Renal cortical epithelial cell (primary cell): ENCODE data around the gene FBXO3. TPM values are rescaled to one million over a fixed set of nuclear protein-coding genes. Genes with fewer than 3 reads are reported as not detected.
"Not testable (repeated sequence)": the region's sequence is repeated elsewhere in the genome, so short reads cannot be mapped to it uniquely, and the experiment has no call there.

Experiments used
- DNase-seq: peaks from one replicate; pipeline ENCODE4 v3.0.0-alpha.2; 2011; ENCODE audit warnings: low read depth
- total RNA-seq: library from RNA; depleted of rRNA; stranded (reverse); fragments of >200 nt; gene quantifications from 2 replicates; pipeline ENCODE4 v1.2.3, GENCODE V29; 2014

FBXO3 gene, protein sequence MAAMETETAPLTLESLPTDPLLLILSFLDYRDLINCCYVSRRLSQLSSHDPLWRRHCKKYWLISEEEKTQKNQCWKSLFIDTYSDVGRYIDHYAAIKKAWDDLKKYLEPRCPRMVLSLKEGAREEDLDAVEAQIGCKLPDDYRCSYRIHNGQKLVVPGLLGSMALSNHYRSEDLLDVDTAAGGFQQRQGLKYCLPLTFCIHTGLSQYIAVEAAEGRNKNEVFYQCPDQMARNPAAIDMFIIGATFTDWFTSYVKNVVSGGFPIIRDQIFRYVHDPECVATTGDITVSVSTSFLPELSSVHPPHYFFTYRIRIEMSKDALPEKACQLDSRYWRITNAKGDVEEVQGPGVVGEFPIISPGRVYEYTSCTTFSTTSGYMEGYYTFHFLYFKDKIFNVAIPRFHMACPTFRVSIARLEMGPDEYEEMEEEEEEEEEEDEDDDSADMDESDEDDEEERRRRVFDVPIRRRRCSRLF
- 57.1 and 64.3 TPM in 2 replicates for total RNA-seq

DNA sequence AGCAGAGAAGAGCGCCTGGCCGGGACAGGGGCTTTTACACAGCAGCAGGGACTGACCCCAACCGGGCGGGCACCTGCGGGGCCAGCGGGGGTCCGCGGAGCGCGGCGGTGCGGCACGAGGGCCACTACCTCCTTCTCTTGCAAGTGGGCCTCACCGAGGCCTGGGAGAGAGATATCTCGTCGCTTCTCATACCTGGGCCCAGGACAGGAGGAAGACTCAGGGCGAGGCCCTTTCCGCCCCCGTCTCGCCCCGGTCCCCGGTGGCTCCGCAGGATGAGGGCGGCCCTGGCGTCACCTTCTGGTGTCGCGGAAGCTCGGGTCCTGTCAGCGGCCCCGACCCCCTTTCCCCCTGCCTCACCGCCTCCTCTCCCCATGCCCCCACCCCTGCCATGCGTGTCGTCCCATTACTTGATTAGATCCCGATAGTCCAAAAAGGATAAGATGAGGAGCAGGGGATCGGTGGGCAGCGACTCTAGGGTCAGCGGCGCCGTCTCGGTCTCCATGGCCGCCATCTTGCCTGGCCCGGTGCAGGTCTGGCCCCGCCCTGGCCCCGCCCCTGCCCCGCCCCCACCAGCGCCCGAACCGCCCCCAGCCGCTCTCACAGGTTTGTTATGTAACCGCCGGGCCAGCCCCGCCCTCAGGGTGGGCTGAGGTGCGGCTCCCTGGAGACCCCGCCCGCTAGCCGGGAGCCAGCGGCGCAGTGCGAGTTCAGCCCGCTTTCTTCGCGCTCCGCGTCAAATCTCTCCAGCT, at the start of gene FBXO3:
FBXO3 (minus strand) TSS at position 534 of the 749 bp plus-strand sequence; CDS start at position 511, 23 bp downstream.
- DNase-seq: peak; percentile 48

DNA sequence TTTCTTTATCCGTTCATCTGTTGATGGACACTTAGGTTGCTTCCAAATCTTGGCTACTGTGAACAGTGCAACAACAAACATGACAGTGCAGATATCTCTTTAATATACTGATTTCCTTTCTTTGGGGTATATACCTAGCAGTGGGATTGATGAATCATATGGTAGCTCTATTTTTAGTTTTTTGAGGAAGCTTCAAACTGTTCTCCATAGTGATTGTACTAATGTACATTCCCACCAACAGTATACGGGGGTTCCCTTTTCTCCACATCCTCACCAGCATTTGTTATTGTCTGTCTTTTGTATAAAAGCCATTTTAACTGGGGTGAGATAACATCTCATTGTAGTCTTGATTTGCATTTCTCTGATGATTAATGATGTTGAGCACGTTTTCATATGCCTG, 48.7 kb upstream of the FBXO3 start:
- not testable (repeated sequence) for DNase-seq

DNA sequence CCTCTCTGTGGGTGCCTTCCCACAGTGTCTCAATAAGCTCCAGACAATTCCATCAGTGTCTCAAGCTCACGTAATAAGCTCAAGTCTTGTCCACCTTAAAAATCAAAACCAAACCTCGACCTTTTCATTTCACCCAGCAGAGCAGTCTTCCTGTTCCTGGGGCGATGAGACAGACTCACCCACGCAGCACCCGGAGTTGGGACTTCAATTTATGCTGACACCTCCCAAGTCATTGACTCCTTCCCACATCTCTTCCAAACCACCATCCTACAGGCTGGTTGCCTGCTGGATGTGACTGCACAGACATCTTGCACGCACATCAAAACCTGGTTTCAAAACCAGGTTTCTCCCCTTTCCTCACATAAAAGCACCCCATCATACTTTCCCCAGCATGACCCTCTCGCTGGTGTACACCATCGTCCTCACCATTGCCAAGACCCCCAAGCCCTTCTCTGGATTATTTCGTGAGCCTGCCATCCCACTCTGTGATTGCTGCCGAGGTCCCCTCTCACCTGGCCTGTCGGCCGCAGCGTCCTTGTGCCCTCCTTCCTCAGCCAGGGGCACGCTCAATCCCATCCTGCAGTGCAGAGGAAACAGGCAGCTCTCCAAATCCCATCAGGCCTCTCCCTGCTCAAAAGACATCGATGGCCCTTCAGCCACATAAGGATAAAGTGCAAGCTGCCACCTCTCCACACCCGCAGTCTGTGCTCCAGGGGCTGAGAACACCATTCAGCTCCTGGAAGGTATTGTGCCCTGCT, 45.1 kb upstream of the FBXO3 start:
- DNase-seq: no peak

DNA sequence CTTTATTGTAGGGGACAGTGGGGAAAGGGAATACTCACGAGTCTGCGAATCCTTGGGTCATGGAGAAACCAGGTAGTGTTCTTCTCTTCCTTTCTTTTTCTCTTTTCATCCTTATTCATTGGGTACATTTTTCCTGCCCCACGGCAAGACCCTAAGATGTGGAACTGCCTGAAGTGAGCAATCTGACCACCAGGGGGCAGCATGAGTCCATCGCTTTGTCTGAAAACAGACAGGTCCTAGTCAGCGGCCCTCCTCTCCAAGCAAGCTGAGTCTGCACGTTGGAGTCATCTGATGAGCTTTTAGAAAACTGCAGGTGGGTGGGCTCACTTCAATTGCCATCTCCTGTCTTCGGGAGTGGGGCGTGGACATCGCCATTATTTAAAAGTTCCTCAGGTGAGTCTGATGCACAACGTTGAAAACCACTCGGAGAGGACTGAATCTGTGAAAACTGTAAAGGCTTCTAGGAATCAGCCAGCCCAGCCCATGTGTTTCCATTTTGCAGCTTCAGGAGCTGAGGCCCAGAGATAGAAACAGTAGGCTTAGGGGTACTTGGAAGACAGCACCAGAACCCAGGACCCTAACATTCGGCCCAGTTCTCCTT, 34.0 kb upstream of the FBXO3 start:
- peak; percentile 68 for DNase-seq

DNA sequence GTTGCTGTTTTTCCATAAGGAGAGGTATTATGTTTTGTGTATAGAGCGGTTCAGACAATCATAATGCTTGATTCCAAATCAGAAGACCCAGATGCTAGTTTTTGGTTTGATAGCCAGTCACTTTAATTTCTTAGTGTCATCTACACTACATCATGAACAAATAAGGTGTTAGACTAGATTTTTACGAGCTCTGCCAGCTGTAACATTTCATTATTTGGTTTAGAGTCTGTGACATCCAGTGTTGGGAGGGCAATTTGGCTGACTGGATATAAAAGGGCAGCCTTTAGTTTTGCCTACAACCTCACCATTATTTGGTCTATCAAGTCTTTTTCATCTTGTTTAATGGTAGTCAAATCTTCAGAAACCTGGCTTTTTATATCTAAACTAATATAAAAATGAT, 30.2 kb upstream of the FBXO3 start:
- no peak for DNase-seq

DNA sequence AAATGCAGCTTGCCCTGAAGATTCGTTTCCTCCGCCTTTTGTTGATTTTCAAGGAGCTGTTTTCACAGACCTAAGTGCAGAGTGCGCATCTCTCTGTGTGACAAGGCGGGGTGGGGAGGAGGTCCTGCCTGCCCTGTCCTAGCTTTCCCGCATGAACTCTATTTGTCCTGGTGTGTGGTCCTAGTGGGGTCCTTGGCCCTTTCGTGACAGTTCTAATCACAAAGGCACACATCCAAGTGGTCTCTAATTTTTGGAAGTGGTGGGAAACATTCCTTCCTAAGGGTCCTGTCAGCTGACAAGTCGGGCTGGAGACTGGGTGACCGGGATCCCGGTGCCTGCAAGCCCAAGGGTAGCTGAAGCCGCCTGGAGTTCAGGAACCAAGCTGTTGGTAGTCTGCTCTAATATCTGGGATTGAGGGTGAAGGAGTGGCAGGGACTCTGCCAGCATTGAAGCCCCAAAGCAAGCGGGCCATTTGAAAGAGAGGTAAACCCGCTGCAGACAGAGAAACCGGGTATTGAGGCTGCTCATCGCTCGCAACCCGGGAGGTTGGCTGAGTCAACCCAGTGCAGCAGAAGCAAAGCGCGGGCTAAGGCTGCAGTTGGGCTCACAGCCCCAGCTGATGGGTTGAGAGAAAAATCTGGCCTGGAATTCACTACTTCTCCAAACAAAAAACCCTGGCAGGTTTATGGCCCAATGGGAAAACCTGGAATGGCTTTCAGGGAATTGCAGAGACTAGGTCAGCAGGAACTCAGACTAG, 28.1 kb upstream of the FBXO3 start:
- peak; percentile 82 for DNase-seq

DNA sequence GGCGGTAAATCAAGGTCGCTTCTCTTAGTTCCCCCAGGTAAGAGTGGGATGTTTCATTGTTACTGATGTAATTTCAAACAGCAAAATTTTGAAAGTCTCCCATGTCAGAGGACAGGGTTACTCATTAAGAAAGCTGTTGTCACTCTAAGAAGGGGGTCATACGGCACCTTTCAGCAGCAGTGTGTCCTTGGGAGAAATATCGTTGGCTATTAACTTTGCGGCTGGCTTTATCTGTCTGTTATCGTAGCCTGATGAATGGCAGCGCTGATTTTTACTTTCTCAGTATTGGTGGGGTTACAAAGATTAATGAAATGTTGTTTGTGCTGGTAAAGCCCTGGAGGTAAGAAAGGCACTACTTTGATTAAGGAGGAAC, 27.5 kb upstream of the FBXO3 start:
- DNase-seq: peak; percentile 7

DNA sequence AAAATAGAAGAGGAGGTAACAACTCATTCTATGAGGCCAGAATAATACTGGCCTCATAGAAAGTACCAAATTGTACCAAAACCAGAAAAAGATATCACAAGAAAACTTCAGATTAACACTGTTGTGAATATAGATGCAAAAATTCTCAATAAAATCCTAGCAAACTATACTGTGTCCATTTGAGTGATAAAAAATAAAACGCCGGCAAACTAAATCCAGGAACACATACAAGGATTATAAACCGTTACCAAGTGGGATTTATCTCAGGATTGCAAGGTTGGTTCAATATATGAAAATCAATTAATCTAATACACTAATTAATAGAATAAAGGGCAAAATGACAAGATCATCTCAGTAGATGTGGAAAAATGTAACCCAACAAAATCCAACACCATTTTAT, 23.6 kb upstream of the FBXO3 start:
- DNase-seq: no peak

DNA sequence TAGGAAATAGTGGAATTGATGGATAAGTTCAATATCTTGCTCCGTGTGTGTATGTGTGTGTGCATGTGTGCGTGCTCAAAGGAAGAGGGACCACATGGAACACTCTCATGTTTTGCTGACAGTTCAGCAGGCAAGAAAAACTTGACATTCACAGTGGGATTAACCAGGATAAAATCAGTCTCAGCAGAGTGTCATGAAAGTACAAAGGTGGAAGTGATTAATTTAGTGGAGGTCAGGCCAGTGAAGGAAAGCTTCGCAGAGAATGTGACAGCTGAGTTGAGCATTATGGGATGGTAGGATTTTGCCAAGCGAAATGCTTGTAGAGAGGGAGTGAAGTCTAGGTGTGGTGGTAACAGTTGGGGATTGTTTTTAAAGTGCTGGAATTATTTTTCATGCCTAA, 15.7 kb upstream of the FBXO3 start:
- DNase-seq: no peak

DNA sequence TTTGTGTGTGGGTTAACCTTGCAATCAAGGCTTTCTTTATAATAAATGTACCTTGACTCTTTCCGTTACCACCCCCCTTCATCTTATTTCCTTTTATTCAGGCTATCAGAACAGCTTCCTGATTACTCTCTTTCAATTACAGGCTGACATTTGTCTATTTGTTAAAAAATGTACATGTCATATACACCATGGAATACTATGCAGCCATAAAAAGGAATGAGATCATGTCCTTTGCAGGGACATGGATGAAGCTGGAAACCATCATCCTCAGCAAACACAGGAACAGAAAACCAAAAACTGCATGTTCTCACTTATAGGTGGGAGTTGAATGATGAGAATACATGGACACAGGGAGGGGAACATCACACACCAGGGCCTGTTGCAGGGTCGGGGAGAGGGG, 13.8 kb upstream of the FBXO3 start:
- not testable (repeated sequence) for DNase-seq

DNA sequence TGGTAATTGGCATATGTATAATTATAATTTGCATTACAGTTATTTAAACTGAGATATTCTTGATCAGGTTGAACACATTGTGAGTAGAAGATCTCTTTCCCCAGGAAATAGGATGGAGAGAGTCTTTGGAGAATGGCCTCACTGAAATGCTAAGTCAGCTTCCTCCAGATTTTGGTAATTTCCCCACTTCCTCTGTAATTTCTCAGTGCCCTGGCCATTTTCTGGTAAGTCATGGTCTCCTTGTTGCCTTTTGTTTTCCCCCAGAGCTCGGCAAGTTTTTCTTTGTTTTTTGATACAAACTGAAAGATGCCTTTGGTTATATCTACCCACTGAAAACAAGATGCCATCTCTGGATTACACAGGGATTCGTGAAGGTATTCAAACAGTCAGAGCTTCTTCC, 12.8 kb upstream of the FBXO3 start:
- DNase-seq: no peak

DNA sequence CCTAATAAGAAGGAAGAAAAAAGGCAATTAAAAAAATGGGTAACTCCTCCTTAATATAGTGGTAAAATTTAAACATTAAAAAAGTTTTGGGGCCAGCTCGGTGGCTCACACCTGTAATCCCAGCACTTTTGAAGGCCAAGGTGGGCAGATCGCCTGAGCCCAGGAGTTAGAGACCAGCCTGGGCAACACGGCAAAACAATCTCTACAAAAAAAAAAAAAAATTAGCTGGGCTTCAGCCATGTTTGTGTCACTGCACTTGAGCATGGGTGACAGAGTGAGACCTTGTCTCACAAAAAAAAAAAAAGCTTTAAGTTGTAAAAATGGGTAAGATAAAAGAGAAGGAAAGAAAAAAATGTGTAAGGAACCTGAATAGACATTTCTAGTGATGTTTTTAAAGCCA, 11.3 kb upstream of the FBXO3 start:
- DNase-seq: no peak

DNA sequence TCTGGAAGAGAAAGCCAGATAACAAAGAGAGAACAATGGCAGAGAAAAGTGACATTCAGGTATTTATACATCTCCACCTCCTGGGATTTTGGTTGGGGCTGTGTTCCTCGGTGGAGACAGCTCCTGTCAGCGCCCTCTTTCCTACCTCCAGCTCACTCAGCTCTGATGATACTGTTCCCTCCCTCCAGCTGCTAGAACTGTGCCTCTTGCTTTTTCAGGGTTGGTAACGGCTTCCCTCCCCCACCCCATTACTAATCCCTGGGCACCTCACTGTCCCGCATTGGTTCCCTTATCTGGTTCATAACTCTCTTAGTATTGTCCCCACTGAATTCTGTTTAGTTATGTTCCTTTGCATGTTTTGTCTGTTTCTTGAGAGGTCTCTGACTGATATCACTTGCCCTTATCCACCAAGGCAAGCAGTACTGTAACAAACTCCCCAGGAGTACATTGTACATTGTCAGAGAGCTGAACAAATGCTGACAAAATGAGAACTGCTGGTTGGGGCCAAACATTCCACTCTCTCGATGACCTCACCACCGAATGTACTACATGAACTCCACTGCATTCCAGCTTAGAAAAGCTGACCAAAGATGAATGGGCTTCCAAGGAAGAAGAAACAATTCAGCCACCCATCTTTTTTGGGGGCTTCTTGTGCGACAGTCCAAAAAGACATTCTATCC, 5.7 kb upstream of the FBXO3 start:
- DNase-seq: peak; percentile 75

DNA sequence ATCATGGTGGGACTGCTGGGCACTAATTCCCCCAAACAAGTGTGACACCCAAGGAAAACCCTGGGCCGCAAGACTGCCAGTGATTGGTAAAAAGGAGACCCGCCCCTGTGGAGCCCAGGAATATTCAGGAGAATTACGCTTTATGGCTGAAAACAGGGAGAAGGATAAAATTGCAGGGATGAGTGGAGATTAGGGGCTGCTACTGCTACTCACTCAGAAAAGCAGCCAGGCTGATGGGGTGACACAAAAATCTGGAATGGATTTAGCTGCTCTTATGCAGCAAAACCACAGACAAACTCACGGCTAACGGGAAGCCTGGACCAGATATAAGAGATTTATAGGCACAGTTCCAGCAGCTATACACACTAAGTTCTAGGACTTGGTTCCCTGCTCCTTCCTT, 4.4 kb upstream of the FBXO3 start:
- no peak for DNase-seq

DNA sequence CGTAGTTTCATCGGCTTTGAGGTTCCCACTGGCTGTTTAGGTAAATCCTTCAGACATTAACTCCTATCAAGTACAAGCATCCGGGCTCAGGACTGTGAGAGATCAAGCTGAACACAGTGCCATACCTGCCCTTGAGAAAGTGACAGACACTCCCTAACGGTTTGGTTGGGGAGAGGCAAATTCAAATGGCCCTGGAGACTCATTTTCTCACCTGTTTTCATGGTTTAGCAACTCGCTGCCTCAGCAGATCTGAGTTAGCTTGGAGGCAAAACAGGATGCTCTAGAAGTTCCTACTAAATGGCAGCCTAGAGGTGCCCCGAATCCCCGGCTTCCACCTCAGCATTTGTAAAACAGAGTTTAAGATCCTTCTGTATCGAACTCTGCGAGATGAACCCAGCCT, 3.6 kb upstream of the FBXO3 start:
- no peak for DNase-seq

DNA sequence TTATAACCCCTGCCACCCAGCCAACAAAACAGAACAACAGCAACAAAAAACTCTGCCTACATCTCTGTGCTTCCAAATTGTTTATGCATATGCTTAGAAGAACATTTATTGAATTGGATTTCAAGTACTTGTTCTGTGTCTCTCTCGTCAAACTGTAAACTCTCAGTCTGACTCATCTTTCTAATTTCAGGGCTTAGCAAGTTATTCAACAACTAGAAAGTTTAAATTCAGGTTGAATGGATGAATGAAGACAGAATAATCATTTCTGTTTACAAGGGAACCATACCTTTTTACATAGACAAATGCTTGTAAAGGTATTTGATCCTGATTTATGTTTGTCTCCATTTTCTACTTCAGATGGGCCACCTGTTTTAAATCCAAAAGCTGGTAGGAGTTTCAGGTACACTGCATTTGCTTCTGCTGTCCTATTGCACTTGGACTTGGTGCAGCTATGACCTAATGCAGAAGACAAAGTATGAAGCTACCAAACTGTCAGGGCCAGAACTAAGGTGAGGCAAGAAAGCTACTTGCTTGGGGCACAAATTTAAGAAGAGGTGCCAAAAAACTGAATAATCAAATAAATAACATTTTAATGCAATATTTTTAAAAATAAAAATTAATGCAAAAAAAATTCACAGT, 1.6 kb upstream of the FBXO3 start:
- DNase-seq: peak; percentile 81

DNA sequence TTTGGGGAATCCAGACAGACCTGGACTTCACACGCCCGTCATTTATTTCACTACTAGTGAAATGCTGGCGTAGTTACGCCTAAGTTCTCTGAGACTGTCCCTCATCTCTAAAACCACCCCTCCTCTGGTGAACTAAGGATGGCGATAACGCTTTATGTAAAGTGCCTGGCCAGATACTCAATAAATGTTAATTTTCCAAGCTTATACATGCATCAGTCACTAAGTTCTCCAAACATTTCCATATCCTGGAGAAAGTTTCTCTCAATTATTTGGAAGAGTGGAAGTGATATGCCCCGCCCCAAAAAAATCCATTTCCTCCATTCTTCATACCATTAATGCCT, 1.1 kb upstream of the FBXO3 start:
- DNase-seq: no peak

DNA sequence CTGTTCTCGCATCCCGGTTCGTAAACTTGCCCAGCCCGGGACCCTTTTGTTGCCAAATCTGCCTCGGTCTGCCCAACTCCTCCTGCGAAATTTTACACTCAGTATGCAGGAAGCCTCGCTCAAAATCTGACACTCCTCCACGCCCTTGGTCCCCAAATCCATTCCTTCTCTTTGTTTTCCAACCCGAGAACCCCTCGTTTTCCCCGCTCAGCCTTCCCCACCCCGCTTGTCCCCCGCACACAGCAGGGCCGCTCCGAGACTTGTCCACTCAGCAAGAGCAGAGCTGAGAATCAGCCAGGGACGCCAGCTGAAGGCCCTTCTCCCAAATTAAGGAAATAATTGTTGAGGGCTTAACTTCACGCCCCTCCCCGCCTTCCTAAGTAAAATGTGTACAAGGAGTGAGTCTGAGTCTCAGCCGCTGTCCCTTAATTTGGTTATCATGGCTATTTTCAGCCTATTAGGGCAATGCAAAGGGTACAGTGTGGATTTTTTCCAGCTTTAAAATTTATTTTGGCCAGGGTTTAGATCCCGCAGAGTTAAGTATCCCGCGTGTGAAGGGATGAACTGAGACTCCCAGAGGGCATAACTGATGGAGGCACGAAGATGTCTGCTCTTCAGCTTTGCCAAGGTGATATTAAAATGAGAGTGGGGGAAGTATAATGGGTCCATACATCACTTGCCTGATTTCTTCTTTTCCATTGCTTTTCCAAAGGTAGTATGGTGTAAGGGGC, 581 bp upstream of the FBXO3 start:
- DNase-seq: no peak

DNA sequence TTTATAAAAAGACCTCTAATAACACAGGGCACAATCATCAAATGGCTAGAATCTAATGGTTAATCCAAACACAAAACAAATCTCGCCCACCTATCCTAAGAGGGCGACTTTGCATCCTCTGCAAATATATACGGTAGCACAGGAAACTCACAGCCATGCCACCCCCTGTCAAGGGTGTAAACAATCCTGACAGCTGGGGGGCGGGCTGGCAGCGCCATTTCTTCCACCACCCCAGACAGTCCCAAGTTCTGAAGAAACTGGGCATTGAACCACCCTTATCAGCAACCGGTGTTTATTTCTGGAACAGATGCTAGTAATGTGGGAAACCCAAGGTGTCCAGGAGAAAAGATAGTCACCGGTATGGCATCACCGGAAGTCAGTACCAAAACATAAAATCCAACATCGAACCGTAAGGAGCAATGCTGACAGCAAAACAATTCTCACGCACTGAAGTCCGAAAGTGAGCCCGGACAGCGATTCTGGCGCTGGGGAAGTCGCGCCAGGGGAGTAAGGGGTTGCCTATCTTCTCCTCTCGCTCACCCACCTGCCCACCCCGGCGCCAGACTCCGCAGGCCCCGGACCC, 825 bp downstream of the FBXO3 start:
- no peak for DNase-seq
